ENCODE measurements around the gene PCYT1A. TPM values are rescaled to one million over a fixed set of nuclear protein-coding genes. Genes with fewer than 3 reads are reported as not detected.

The PCYT1A gene
- total and polyA plus RNA-seq, 10 of the 15 experiments (the other 5 are each of a cell fraction or from before 2014, with no cell fraction given) = 10.8 to 64.3 (median 48.6) TPM

GRCh38 chr3:196335503-196335948 is 48.0 kb upstream of the PCYT1A start:
- H3K27ac ChIP-seq (ENCODE audit: control insufficient read depth, insufficient read depth) = no peak overlapping the region
- no peaks in the 10 kb centered on the region; the same call in 2 of the 3 replicates for H3K9me3 ChIP-seq (replicated peaks; ENCODE audit: control insufficient read depth, insufficient read depth, low read length)
- 68% methylated on average over 11 of the region's 12 CpGs for WGBS (ENCODE audit: insufficient coverage, insufficient replicate concordance, low lambda C conversion rate, missing lambda C conversion rate)
- H3K4me2 ChIP-seq (ENCODE audit: control insufficient read depth, insufficient read depth) = no peak overlapping the region
- no peak overlapping the region for H3K9ac ChIP-seq (ENCODE audit: control insufficient read depth, insufficient read depth, low read length)
- H3K36me3 ChIP-seq (ENCODE audit: control insufficient read depth in 2 of 2, insufficient read depth in 2 of 2, low read length in 1 of 2) = no peaks in the 10 kb centered on the region
- no peaks in the 10 kb centered on the region for H3K27me3 ChIP-seq (replicated peaks in 1 of 2; ENCODE audit: control insufficient read depth in 2 of 2, insufficient read depth in 2 of 2, low read length in 1 of 2)
- CTCF ChIA-PET = no interaction called here
- intact Hi-C loops (cut with micrococcal nuclease; ENCODE audit: unreplicated experiment) = no loop called here
- in situ Hi-C loops (cut with MboI) = no loop called here
- FAIRE-seq (no peak), DNase-seq (ENCODE audit: low read depth, low spot score) (no peak), ATAC-seq (no peak)
- no TSS peak for BruUV-seq (replicated peaks)
- H3K79me2 ChIP-seq (ENCODE audit: control insufficient read depth, insufficient read depth, low read length) = no peaks in the 10 kb centered on the region
- H3K4me1 ChIP-seq (ENCODE audit: control insufficient read depth, insufficient read depth, low read length) = no peaks in the 10 kb centered on the region
- H3K4me3 ChIP-seq = no peak overlapping the region
- H2AFZ ChIP-seq (ENCODE audit: control insufficient read depth, low read depth, low read length) = no peak overlapping the region
- SMC1A ChIA-PET (ENCODE audit: uncharacterized antibody, unreplicated experiment) = no interaction called here
- no peaks in the 10 kb centered on the region for H4K20me1 ChIP-seq (ENCODE audit: control insufficient read depth, insufficient read depth)
- POLR2A ChIA-PET = no interaction called here
- RAD21 ChIA-PET (ENCODE audit: unreplicated experiment) = no interaction called here
- TF ChIP-seq ZBTB33 (IDR thresholded peaks at IDR 0.05) (no peak), MYB (IDR thresholded peaks at IDR 0.05; ENCODE audit: borderline replicate concordance, low read depth, low read length) (no peak), TARDBP (IDR thresholded peaks at IDR 0.05; ENCODE audit: borderline replicate concordance) (no peak), SMC3 (IDR thresholded peaks at IDR 0.05; ENCODE audit: borderline replicate concordance, low read length) (no peak), CEBPB (IDR thresholded peaks at IDR 0.05; ENCODE audit: borderline replicate concordance in 1 of 2, low read depth in 2 of 2, low read length in 2 of 2) (no peak), ZBTB11 (CRISPR knock-in tag; IDR thresholded peaks at IDR 0.05) (no peak), YBX1 (IDR thresholded peaks at IDR 0.05) (no peak), BHLHE40 (IDR thresholded peaks at IDR 0.05; ENCODE audit: borderline replicate concordance in 1 of 2, low read depth in 2 of 2, low read length in 1 of 2) (no peak), ZNF592 (IDR thresholded peaks at IDR 0.05) (no peak), SKIL (IDR thresholded peaks at IDR 0.05; ENCODE audit: low read depth, poor library complexity, severe bottlenecking) (no peak), ZNF622 (IDR thresholded peaks at IDR 0.05) (no peak), ZNF384 (IDR thresholded peaks at IDR 0.05; ENCODE audit: borderline replicate concordance, low read depth, low read length) (no peak)

Data from GM12878 (cell line).